ENCODE measurements around the gene P3H3.

Gene P3H3

GRCh38 chr12:6840330-6840729, 12.1 kb downstream of the P3H3 start:
- H3K79me2 ChIP-seq (ENCODE audit: insufficient read depth, low read length) = no peaks in the 10 kb centered on the region
- H3K4me3 ChIP-seq (ENCODE audit: low read length, poor library complexity, severe bottlenecking) = no peak overlapping the region
- peaks cover 6% of the 10 kb centered on the region; the same call in 1 of the 2 replicates for H3K36me3 ChIP-seq (ENCODE audit: insufficient read depth, low read length)
- no peak for TF ChIP-seq CTCF (conservative IDR thresholded peaks at IDR 0.05; ENCODE audit: low read length)
- TF ChIP-seq EZH2phosphoT487 (IDR thresholded peaks at IDR 0.05; ENCODE audit: borderline replicate concordance) = no peak
- no peaks in the 10 kb centered on the region for H3K9me3 ChIP-seq (ENCODE audit: insufficient read depth, low read depth, low read length)
- no peaks in the 10 kb centered on the region for H3K27me3 ChIP-seq (ENCODE audit: insufficient read depth, low read length, poor library complexity, severe bottlenecking)
- peaks cover 5% of the 10 kb centered on the region for H3K4me1 ChIP-seq (ENCODE audit: insufficient read depth, low read length, poor library complexity, severe bottlenecking)
- H4K20me1 ChIP-seq (ENCODE audit: insufficient read depth, low read length, poor library complexity, severe bottlenecking) = no peaks in the 10 kb centered on the region
- no peak overlapping the region for H3K4me2 ChIP-seq (ENCODE audit: low read depth, low read length, poor library complexity, severe bottlenecking)
- no peaks in the 10 kb centered on the region for H3K9me2 ChIP-seq (replicated peaks; ENCODE audit: low read depth, low read length)
- H3K9ac ChIP-seq (ENCODE audit: low read depth, low read length, poor library complexity, severe bottlenecking) = no peak overlapping the region
- no peaks in the 10 kb centered on the region for H3F3A ChIP-seq (ENCODE audit: low read depth)
- H2AFZ ChIP-seq (ENCODE audit: low read length) = no peak overlapping the region

GRCh38 chr12:6840761-6841515, 12.7 kb downstream of the P3H3 start, which contains the start of gene GNB3:
Gene GNB3 (plus strand): TSS chr12:6840925. CDS start chr12:6841288, 363 bp downstream.
- H2AFZ ChIP-seq (ENCODE audit: low read length) = no peak within 1 kb of the TSS
- TF ChIP-seq EZH2phosphoT487 (IDR thresholded peaks at IDR 0.05; ENCODE audit: borderline replicate concordance) (no peak), CTCF (conservative IDR thresholded peaks at IDR 0.05; ENCODE audit: low read length) (no peak)
- H3K4me3 ChIP-seq (ENCODE audit: low read length, poor library complexity, severe bottlenecking) = no peak within 1 kb of the TSS
- no peak within 1 kb of the TSS for H3K4me2 ChIP-seq (ENCODE audit: low read depth, low read length, poor library complexity, severe bottlenecking)
- H4K20me1 ChIP-seq (ENCODE audit: insufficient read depth, low read length, poor library complexity, severe bottlenecking) = no peaks in the 10 kb centered on the region
- no peaks in the 10 kb centered on the region for H3K9me3 ChIP-seq (ENCODE audit: insufficient read depth, low read depth, low read length)
- H3F3A ChIP-seq (ENCODE audit: low read depth) = no peaks in the 10 kb centered on the region
- H3K36me3 ChIP-seq (ENCODE audit: insufficient read depth, low read length) = peaks cover 9% of the 10 kb centered on the region; the same call in 1 of the 2 replicates
- no peak within 1 kb of the TSS for H3K9ac ChIP-seq (ENCODE audit: low read depth, low read length, poor library complexity, severe bottlenecking)
- H3K4me1 ChIP-seq (ENCODE audit: insufficient read depth, low read length, poor library complexity, severe bottlenecking) = peaks cover 5% of the 10 kb centered on the region
- H3K79me2 ChIP-seq (ENCODE audit: insufficient read depth, low read length) = no peaks in the 10 kb centered on the region
- H3K27me3 ChIP-seq (ENCODE audit: insufficient read depth, low read length, poor library complexity, severe bottlenecking) = no peaks in the 10 kb centered on the region
- H3K9me2 ChIP-seq (replicated peaks; ENCODE audit: low read depth, low read length) = no peaks in the 10 kb centered on the region

GRCh38 chr12:6842075-6842474, 13.9 kb downstream of the P3H3 start:
- Histone ChIP-seq H3F3A (ENCODE audit: low read depth) (no peaks in the 10 kb centered on the region), H3K36me3 (ENCODE audit: insufficient read depth, low read length) (peaks cover 21% of the 10 kb centered on the region; the same call in 1 of the 2 replicates), H3K79me2 (ENCODE audit: insufficient read depth, low read length) (peaks cover 7% of the 10 kb centered on the region; the same call in 1 of the 2 replicates), H3K9ac (ENCODE audit: low read depth, low read length, poor library complexity, severe bottlenecking) (no peak overlapping the region), H3K9me2 (replicated peaks; ENCODE audit: low read depth, low read length) (no peaks in the 10 kb centered on the region), H3K9me3 (ENCODE audit: insufficient read depth, low read depth, low read length) (no peaks in the 10 kb centered on the region), H3K4me1 (ENCODE audit: insufficient read depth, low read length, poor library complexity, severe bottlenecking) (peaks cover 5% of the 10 kb centered on the region), H4K20me1 (ENCODE audit: insufficient read depth, low read length, poor library complexity, severe bottlenecking) (no peaks in the 10 kb centered on the region), H3K4me3 (ENCODE audit: low read length, poor library complexity, severe bottlenecking) (no peak overlapping the region), H3K27me3 (ENCODE audit: insufficient read depth, low read length, poor library complexity, severe bottlenecking) (no peaks in the 10 kb centered on the region), H3K4me2 (ENCODE audit: low read depth, low read length, poor library complexity, severe bottlenecking) (no peak overlapping the region), H2AFZ (ENCODE audit: low read length) (no peak overlapping the region)
- TF ChIP-seq EZH2phosphoT487 (IDR thresholded peaks at IDR 0.05; ENCODE audit: borderline replicate concordance) (no peak), CTCF (conservative IDR thresholded peaks at IDR 0.05; ENCODE audit: low read length) (no peak)
